GM19438 (cell line): Measurements from ENCODE around the gene NEU3.

Experiments used
- ATAC-seq: cut with Tn5 transposase; IDR thresholded peaks from one replicate; pipeline ENCODE4 v1.9.1; 2021; ENCODE audit warnings: low read depth; ENCODE audit not compliant: unreplicated experiment

The NEU3 gene

DNA sequence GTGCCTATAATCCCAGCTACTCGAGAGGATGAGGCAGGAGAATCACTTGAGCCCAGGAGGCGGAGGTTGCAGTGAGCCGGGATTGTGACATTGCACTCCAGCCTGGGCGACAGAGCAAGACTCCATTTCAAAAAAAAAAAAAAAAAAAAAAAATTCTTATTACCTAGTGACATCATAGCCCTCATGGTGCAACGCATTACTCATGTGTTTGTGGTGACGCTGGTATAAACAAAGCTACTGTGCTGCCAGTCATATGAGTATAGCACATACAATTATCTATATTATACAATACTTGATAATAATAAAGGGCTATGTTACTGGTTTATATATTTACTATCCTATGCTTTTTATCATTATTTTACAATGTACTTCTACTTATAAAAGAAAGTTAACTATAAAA lies 66.8 kb downstream of the NEU3 start:
- ATAC-seq = no peak

DNA sequence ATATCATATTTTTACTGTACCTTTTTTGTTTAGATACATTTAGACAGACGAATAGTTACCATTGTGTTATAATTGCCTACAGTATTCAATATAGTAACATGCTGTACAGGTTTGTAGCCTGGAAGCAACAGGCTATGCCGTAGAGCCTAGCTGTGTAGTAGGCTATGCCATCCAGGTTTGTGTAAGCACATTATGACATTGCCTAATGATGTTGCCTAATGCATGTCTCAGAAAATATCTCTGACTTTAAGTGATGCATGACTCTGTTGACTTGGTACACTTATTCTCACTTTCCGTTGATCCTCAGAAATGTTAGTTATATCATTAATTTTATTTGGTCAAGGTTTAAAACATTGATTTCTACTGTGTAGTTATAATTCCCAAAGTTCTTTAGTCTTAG lies 68.1 kb downstream of the NEU3 start:
- ATAC-seq = no peak

DNA sequence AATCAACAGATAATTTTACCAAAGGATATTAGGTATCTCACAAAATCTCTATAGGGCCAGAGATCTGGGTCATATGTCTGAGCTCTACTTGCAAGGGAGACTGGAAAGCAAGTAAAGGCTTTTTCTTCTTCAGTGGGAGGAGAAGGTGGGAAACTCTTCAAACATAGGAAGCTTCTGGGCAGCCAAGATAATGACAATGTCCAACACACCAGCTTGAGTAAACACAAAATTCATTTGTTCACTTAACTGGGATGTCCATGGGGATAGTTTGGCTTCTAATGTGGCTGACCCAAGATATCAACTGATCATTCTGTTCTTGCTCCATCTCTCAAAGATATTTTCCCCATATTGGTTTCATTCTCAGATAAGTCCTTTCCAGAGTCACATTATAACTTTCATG lies 70.6 kb downstream of the NEU3 start:
- ATAC-seq = no peak

DNA sequence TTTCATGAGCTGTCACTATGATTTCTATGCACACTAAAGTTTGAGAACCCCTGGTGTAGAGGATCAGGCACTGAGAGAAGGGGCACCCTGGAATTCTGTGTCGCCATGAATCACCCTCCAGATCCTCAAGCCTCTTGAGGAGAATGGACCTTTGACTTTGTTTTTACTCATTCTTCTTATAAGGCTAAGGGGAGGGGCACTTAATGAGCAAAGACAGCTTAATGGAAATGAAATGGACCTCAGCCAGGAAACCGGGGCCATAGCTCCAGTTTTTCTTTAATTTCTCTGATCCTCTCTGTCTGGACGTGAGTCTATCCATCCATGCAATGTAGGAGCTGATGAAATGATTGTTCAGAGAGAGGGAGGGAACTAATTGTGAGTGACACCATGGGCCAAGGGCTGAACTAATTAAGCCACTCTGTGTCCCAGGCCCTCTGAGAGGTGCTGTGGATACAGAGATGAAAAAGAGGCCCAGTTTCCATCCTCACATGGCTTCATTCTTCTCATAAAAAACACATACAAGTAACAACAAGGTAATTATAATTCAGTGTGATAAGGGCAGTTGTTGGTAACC lies 75.1 kb downstream of the NEU3 start:
- ATAC-seq = no peak

DNA sequence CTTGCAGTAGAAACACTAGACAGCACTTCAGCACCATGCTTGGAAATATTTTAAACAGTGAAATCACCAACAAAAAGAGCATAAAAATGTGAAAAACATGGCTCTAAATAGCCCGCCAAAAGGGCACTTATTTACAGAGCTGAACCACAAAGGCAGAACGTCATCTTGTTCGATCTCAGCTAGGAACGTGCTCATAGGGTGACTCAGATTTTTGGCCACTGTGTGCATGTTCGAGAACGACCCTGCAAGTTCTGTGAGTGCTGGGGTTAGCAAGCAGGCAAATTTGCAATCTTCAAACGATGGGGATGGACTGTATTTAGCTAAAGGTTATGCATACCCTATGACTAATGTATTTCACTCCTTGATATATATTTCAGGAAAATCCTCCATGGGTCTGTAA lies 77.3 kb downstream of the NEU3 start:
- no peak for ATAC-seq
